Epithelial cell of prostate (primary cell): ENCODE results near the gene XRCC6.
A peak's percentile ranks its signal among the peaks of the same experiment; 100 is the strongest.
"Not testable (repeated sequence)": the region's sequence is repeated elsewhere in the genome, so short reads cannot be mapped to it uniquely, and the experiment has no call there.

Experiments used
- DNase-seq: peaks from one replicate; pipeline ENCODE4 v3.0.0-alpha.2; 2011; ENCODE audit warnings: low read depth, low spot score
- H3K27ac ChIP-seq: fragments of 450-650 bp; 2 replicates; pipeline ENCODE4 v1.5.1; 2017; ENCODE audit warnings: mild to moderate bottlenecking

XRCC6 gene

GRCh38 chr22:41597635-41597953 is 23.5 kb upstream of the XRCC6 start:
- no peak for DNase-seq
- peak overlapping the region; percentile 91 for H3K27ac ChIP-seq

GRCh38 chr22:41598081-41598480 is 23.0 kb upstream of the XRCC6 start:
- H3K27ac ChIP-seq, result peak overlapping the region; percentile 91

GRCh38 chr22:41598891-41599635 is 22.0 kb upstream of the XRCC6 start:
- peak overlapping the region; percentile 91 for H3K27ac ChIP-seq
- no peak for DNase-seq

More at GRCh38 chr22:41598081-41598480, 23.0 kb upstream of the XRCC6 start:
- DNase-seq, result peak; percentile 72

- DNase-seq, result no peak
- no peak overlapping the region for H3K27ac ChIP-seq
These were observed 20.1 kb upstream of the XRCC6 start for GRCh38 chr22:41600976-41601375.

- H3K27ac ChIP-seq, result no peak overlapping the region
- DNase-seq, result no peak
These were observed 17.2 kb upstream of the XRCC6 start for GRCh38 chr22:41603873-41604332.

GRCh38 chr22:41608386-41608785 is 12.7 kb upstream of the XRCC6 start:
- DNase-seq, result no peak
- H3K27ac ChIP-seq, result no peak overlapping the region

GRCh38 chr22:41612603-41613306 is 8.3 kb upstream of the XRCC6 start:
- H3K27ac ChIP-seq, result no peak overlapping the region
- DNase-seq, result no peak

- H3K27ac ChIP-seq, result no peak overlapping the region
- DNase-seq, result no peak
These were observed 7.6 kb upstream of the XRCC6 start for GRCh38 chr22:41613456-41613855.

GRCh38 chr22:41619979-41620588 is 1.0 kb upstream of the XRCC6 start:
- H3K27ac ChIP-seq, result peak overlapping the region; percentile 82
- DNase-seq, result no peak

- peak within 1 kb of the TSS; percentile 82 for H3K27ac ChIP-seq
- DNase-seq, result no peak
These were observed 451 bp upstream of the XRCC6 start, which contains the start of gene DESI1 for GRCh38 chr22:41620589-41621098. TSS of gene DESI1 (minus strand) at chr22:41621043. CDS start at chr22:41620839, 204 bp downstream.

- H3K27ac ChIP-seq, result peak overlapping the region; percentile 82
- DNase-seq, result no peak
These were observed 750 bp downstream of the XRCC6 start for GRCh38 chr22:41621911-41622179.

GRCh38 chr22:41625577-41625976 is 4.5 kb downstream of the XRCC6 start:
- DNase-seq, result no peak
- no peak overlapping the region for H3K27ac ChIP-seq

- DNase-seq, H3K27ac ChIP-seq: not testable (repeated sequence)
These were observed 10.0 kb downstream of the XRCC6 start for GRCh38 chr22:41631115-41631514.

GRCh38 chr22:41631615-41632014 is 10.5 kb downstream of the XRCC6 start:
- not testable (repeated sequence) for DNase-seq, H3K27ac ChIP-seq

- not testable (repeated sequence) for H3K27ac ChIP-seq, DNase-seq
These were observed 13.5 kb downstream of the XRCC6 start for GRCh38 chr22:41634610-41635009.

GRCh38 chr22:41636467-41636866 is 15.4 kb downstream of the XRCC6 start:
- DNase-seq, result no peak
- H3K27ac ChIP-seq, result peak overlapping the region; percentile 1

- not testable (repeated sequence) for H3K27ac ChIP-seq
These were observed 16.5 kb downstream of the XRCC6 start for GRCh38 chr22:41637623-41638022.

GRCh38 chr22:41638124-41638523 is 17.0 kb downstream of the XRCC6 start:
- no peak overlapping the region for H3K27ac ChIP-seq
- DNase-seq, result no peak

More at GRCh38 chr22:41637623-41638022, 16.5 kb downstream of the XRCC6 start:
- DNase-seq, result not testable (repeated sequence)

GRCh38 chr22:41638748-41639147 is 17.7 kb downstream of the XRCC6 start:
- no peak for DNase-seq
- no peak overlapping the region for H3K27ac ChIP-seq

GRCh38 chr22:41641854-41642253 is 20.8 kb downstream of the XRCC6 start:
- H3K27ac ChIP-seq, result no peak overlapping the region
- DNase-seq, result no peak
